H1 (cell line): ENCODE measurements around the gene CENPX. TPM values are rescaled to one million over a fixed set of nuclear protein-coding genes. Genes with fewer than 3 reads are reported as not detected.

Source experiments
- CTCF ChIA-PET: fragments of 300-600 bp; sonication (Branson Sonifier 250); formaldehyde crosslinking; loops from one replicate; lab custom pipeline; 2021; ENCODE audit not compliant: partially characterized antibody; lab: Charles Lee
- POLR2A ChIA-PET: fragments of 300-600 bp; sonication (Branson Sonifier 250); formaldehyde crosslinking; loops from one replicate; lab custom pipeline; 2021; ENCODE audit warnings: inconsistent platforms; ENCODE audit not compliant: partially characterized antibody; lab: Charles Lee
- DNase-seq, 2 experiments: peaks; one replicate each; pipeline versions ENCODE4 v3.0.0 to v3.0.0-alpha.2; 2010 to 2022; ENCODE audit warnings: low spot score in 2 of 2, low read depth in 1 of 2, mixed read lengths in 1 of 2
- FAIRE-seq: peaks from 2 replicates; lab custom pipeline; 2011; peaks lifted over from hg19 to GRCh38; lab: Jason Lieb, UNC
- H2AFZ ChIP-seq: 2 replicates; pipeline ENCODE4 v1.8.1; 2012; ENCODE audit warnings: low read length, inconsistent platforms
- H2AK5ac ChIP-seq: 2 replicates; pipeline ENCODE4 v1.6.1; 2013; ENCODE audit warnings: low read depth, low read length
- H2BK120ac ChIP-seq: replicated peaks from 2 replicates; pipeline ENCODE3; 2013; ENCODE audit warnings: low read depth, low read length, inconsistent platforms
- H2BK12ac ChIP-seq: 2 replicates; pipeline ENCODE4 v1.6.1; 2013; ENCODE audit warnings: low read depth, low read length
- H2BK15ac ChIP-seq: 2 replicates; pipeline ENCODE4 v1.6.1; 2013; ENCODE audit warnings: low read length
- H2BK20ac ChIP-seq: 2 replicates; pipeline ENCODE4 v1.6.1; 2013; ENCODE audit warnings: low read length
- H2BK5ac ChIP-seq: 2 replicates; pipeline ENCODE4 v1.6.1; 2013; ENCODE audit warnings: low read depth, low read length
- H3K14ac ChIP-seq: 2 replicates; pipeline ENCODE4 v1.6.1; 2013; ENCODE audit warnings: inconsistent platforms; ENCODE audit not compliant: insufficient read length
- H3K18ac ChIP-seq: 2 replicates; pipeline ENCODE4 v1.6.1; 2013; ENCODE audit warnings: low read length; ENCODE audit errors: extremely low read depth
- H3K23ac ChIP-seq: 2 replicates; pipeline ENCODE4 v1.6.1; 2013; ENCODE audit warnings: inconsistent platforms; ENCODE audit not compliant: insufficient read length
- H3K23me2 ChIP-seq: 2 replicates; pipeline ENCODE4 v1.6.1; 2013; ENCODE audit warnings: low read depth, low read length
- H3K27ac ChIP-seq: 2 replicates; pipeline ENCODE4 v1.6.1; 2011; ENCODE audit warnings: low read depth, low read length, inconsistent platforms
- H3K27me3 ChIP-seq, 4 experiments: replicated peaks in 1 of 4; 1 replicate in 1 of 4; 2 replicates in 3 of 4; pipeline versions ENCODE4 v1.6.1 to v1.8.1; 2011 to 2013; ENCODE audit warnings: low read length in 3 of 4, mild to moderate bottlenecking in 3 of 4, inconsistent platforms in 2 of 4, mixed read lengths in 2 of 4, moderate library complexity in 1 of 4; ENCODE audit not compliant: control insufficient read depth in 3 of 4, insufficient read depth in 3 of 4; ENCODE audit errors: extremely low read depth in 1 of 4
- H3K36me3 ChIP-seq, 4 experiments: 2 replicates each; pipeline versions ENCODE4 v1.6.1 to v1.8.1; 2011 to 2013; ENCODE audit warnings: mild to moderate bottlenecking in 4 of 4, low read length in 3 of 4, moderate library complexity in 2 of 4, control low read depth in 1 of 4, inconsistent platforms in 1 of 4; ENCODE audit not compliant: insufficient read depth in 4 of 4, control insufficient read depth in 2 of 4
- H3K4ac ChIP-seq: replicated peaks from 2 replicates; pipeline ENCODE3; 2013; ENCODE audit warnings: low read length, low read depth, mixed read lengths, inconsistent platforms; ENCODE audit not compliant: insufficient read length
- H3K4me1 ChIP-seq, 4 experiments: replicated peaks in 1 of 4; 1 replicate in 1 of 4; 2 replicates in 3 of 4; pipeline versions ENCODE4 v1.6.1 to v1.8.1; 2011 to 2013; ENCODE audit warnings: low read length in 3 of 4, inconsistent platforms in 2 of 4, mixed read lengths in 1 of 4; ENCODE audit not compliant: insufficient read depth in 4 of 4, control insufficient read depth in 3 of 4
- H3K4me2 ChIP-seq, 2 experiments: 2 replicates each; pipeline versions ENCODE4 v1.6.1 to v1.8.1; 2011 to 2013; ENCODE audit warnings: low read depth in 2 of 2, low read length in 2 of 2, control low read depth in 1 of 2, inconsistent platforms in 1 of 2, mild to moderate bottlenecking in 1 of 2; ENCODE audit not compliant: insufficient read depth in 1 of 2
- H3K4me3 ChIP-seq, 4 experiments: fragments of 200-600, 300-600 bp in 1 of 4; sonication (generic), shearing (Covaris generic), sonication (Bioruptor Twin) in 1 of 4; 2 replicates each; pipeline versions ENCODE4 v1.5.1 to v1.8.1; 2011 to 2016; ENCODE audit warnings: low read length in 4 of 4, low read depth in 3 of 4, control low read depth in 2 of 4, inconsistent platforms in 2 of 4, mild to moderate bottlenecking in 2 of 4, mixed read lengths in 1 of 4, moderate library complexity in 1 of 4; ENCODE audit not compliant: insufficient read depth in 2 of 4; ENCODE audit errors: extremely low read depth in 1 of 4
- H3K56ac ChIP-seq: replicated peaks from 2 replicates; pipeline ENCODE3; 2013; ENCODE audit warnings: low read depth, mild to moderate bottlenecking, mixed read lengths, low read length, inconsistent platforms; ENCODE audit not compliant: insufficient read length
- H3K79me1 ChIP-seq: 2 replicates; pipeline ENCODE4 v1.6.1; 2013; ENCODE audit warnings: low read depth, low read length, control low read depth
- H3K79me2 ChIP-seq, 2 experiments: 2 replicates each; pipeline versions ENCODE4 v1.6.1 to v1.8.1; 2012 to 2013; ENCODE audit warnings: low read length in 2 of 2, mild to moderate bottlenecking in 2 of 2, inconsistent platforms in 1 of 2; ENCODE audit not compliant: insufficient read depth in 2 of 2, control insufficient read depth in 1 of 2
- H3K9ac ChIP-seq, 4 experiments: replicated peaks in 1 of 4; 1 replicate in 1 of 4; 2 replicates in 3 of 4; pipeline versions ENCODE4 v1.6.1 to v1.8.1; 2011 to 2013; ENCODE audit warnings: low read depth in 3 of 4, low read length in 3 of 4, control low read depth in 2 of 4, mild to moderate bottlenecking in 2 of 4, moderate library complexity in 2 of 4, inconsistent platforms in 1 of 4; ENCODE audit errors: extremely low read depth in 1 of 4
- H3K9me3 ChIP-seq, 2 experiments: 2 replicates each; pipeline versions ENCODE4 v1.6.1 to v1.8.1; 2012 to 2013; ENCODE audit warnings: mild to moderate bottlenecking in 2 of 2, moderate library complexity in 2 of 2, control low read depth in 1 of 2, inconsistent platforms in 1 of 2, low read depth in 1 of 2, low read length in 1 of 2, mixed read lengths in 1 of 2; ENCODE audit not compliant: insufficient read depth in 2 of 2
- H4K20me1 ChIP-seq, 2 experiments: replicated peaks in 1 of 2; 2 replicates each; pipeline versions ENCODE3 to v1.8.1; 2011 to 2013; ENCODE audit warnings: inconsistent platforms in 2 of 2, low read length in 2 of 2, mild to moderate bottlenecking in 1 of 2; ENCODE audit not compliant: insufficient read depth in 2 of 2, control insufficient read depth in 1 of 2
- H4K5ac ChIP-seq: 2 replicates; pipeline ENCODE4 v1.6.1; 2013; ENCODE audit warnings: low read length, low read depth, mixed read lengths, inconsistent platforms; ENCODE audit not compliant: insufficient read length
- H4K8ac ChIP-seq: 2 replicates; pipeline ENCODE4 v1.8.0; 2013; ENCODE audit warnings: mild to moderate bottlenecking, moderate library complexity, low read length, inconsistent platforms; ENCODE audit not compliant: insufficient read depth; ENCODE audit errors: extremely low read depth
- H4K91ac ChIP-seq: replicated peaks from 2 replicates; pipeline ENCODE3; 2013; ENCODE audit warnings: low read length, mixed read lengths, inconsistent platforms; ENCODE audit not compliant: insufficient read length
- WGBS, 2 experiments: shearing (Covaris generic) in 1 of 2; methylation state at CpG; one replicate each; pipeline versions ENCODE4 v1.1.6 to v1.1.7; 2013 to 2015; ENCODE audit warnings: low lambda C conversion rate in 2 of 2, mixed read lengths in 2 of 2, inconsistent platforms in 1 of 2, low coverage in 1 of 2, missing lambda C conversion rate in 1 of 2; ENCODE audit not compliant: insufficient replicate concordance in 2 of 2, insufficient coverage in 1 of 2, insufficient read length in 1 of 2; ENCODE audit errors: extremely low coverage in 1 of 2, missing lambda C conversion rate in 1 of 2; 5-methylcytosine and 5-hydroxymethylcytosine counted together
- polyA plus RNA-seq, 7 experiments: library from polyadenylated mRNA; depleted of rRNA in 3 of 7; stranded (reverse) in 5 of 7; unstranded in 2 of 7; fragments of >200 nt in 5 of 7; fragments of 200-250 nt in 2 of 7; gene quantifications; 1 replicate in 5 of 7; 2 replicates in 1 of 7; 4 replicates in 1 of 7; pipeline versions ENCODE4 v1.2.1 to v1.2.3, GENCODE V29; 2011 to 2013; ENCODE audit warnings: missing spikeins in 2 of 7, mixed read lengths in 2 of 7
- total RNA-seq: library from RNA; stranded (reverse); fragmentation: NEBNext Ultra II Directional; extraction: Animal tissue kit (Norgen Biotek cat#: 25700); gene quantifications from 2 replicates; pipeline ENCODE4 v1.2.1, GENCODE V29; 2021
- TF ChIP-seq, protein P1 (sequence below), 3 experiments: IDR thresholded peaks; 1 replicate in 2 of 3; 2 replicates in 1 of 3; pipeline versions ENCODE4 v1.5.1 to v1.6.1; 2011; ENCODE audit warnings: low read length in 3 of 3, mild to moderate bottlenecking in 3 of 3, inconsistent platforms in 2 of 3, low read depth in 1 of 3, moderate library complexity in 1 of 3; ENCODE audit not compliant: insufficient read depth in 1 of 3; ENCODE audit errors: control extremely low read depth in 1 of 3

Gene CENPX
- total and polyA plus RNA-seq, 2 of the 8 experiments (the other 6 are each of a cell fraction or from before 2014, with no cell fraction given): 116 to 122 TPM

- Histone ChIP-seq H4K8ac (no peak overlapping the region), H2BK15ac (no peak overlapping the region), H3K27ac (no peak overlapping the region), H2BK120ac (no peak overlapping the region), H3K9ac (no peak overlapping the region), H4K5ac (no peak overlapping the region), H4K20me1 (peaks cover 0 to 4% of the 10 kb centered on the region in 2 experiments), H3K18ac (no peak overlapping the region), H3K9me3 (no peaks in the 10 kb centered on the region), H3K56ac (no peak overlapping the region), H4K91ac (no peak overlapping the region), H3K36me3 (no peaks in the 10 kb centered on the region), H3K79me1 (peaks cover 3% of the 10 kb centered on the region; the same call in 1 of the 2 replicates), H3K23ac (no peak overlapping the region), H2BK12ac (no peak overlapping the region), H3K4me1 (no peaks in the 10 kb centered on the region), H2AFZ (no peak overlapping the region), H3K23me2 (no peaks in the 10 kb centered on the region), H3K14ac (no peak overlapping the region), H3K4me3 (no peak overlapping the region), H2BK5ac (no peak overlapping the region), H3K79me2 (no peaks in the 10 kb centered on the region), H3K27me3 (no peaks in the 10 kb centered on the region), H3K4me2 (no peak overlapping the region), H3K4ac (no peak overlapping the region), H2AK5ac (no peak overlapping the region), H2BK20ac (no peak overlapping the region)
- DNase-seq (peak in 1 of 2 experiments; percentile 58), FAIRE-seq (no peak)
- 94% methylated on average over 33 of the region's 36 CpGs; no CpG with 5 or more reads in 1 of the 2 experiments for WGBS, 2 experiments
- POLR2A ChIA-PET: no interaction called here
- CTCF ChIA-PET: no interaction called here
- TF ChIP-seq, protein P1, sequence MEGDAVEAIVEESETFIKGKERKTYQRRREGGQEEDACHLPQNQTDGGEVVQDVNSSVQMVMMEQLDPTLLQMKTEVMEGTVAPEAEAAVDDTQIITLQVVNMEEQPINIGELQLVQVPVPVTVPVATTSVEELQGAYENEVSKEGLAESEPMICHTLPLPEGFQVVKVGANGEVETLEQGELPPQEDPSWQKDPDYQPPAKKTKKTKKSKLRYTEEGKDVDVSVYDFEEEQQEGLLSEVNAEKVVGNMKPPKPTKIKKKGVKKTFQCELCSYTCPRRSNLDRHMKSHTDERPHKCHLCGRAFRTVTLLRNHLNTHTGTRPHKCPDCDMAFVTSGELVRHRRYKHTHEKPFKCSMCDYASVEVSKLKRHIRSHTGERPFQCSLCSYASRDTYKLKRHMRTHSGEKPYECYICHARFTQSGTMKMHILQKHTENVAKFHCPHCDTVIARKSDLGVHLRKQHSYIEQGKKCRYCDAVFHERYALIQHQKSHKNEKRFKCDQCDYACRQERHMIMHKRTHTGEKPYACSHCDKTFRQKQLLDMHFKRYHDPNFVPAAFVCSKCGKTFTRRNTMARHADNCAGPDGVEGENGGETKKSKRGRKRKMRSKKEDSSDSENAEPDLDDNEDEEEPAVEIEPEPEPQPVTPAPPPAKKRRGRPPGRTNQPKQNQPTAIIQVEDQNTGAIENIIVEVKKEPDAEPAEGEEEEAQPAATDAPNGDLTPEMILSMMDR (IDR thresholded peaks at IDR 0.05; ENCODE audit: control extremely low read depth in 1 of 3, insufficient read depth in 1 of 3, low read depth in 1 of 3, low read length in 3 of 3): peak; percentile 21 to 31 (median 24); a peak in 3 of 4 replicates
These were observed 22.5 kb downstream of the CENPX start for GRCh38 chr17:81999976-82000802.
